Activated CD8-positive, alpha-beta T cell treated with anti-CD3 and anti-CD28 coated beads for 36 hours (primary cell): ENCODE results near the gene DNTT. TPM values are rescaled to one million over a fixed set of nuclear protein-coding genes. Genes with fewer than 3 reads are reported as not detected.

Source experiments
- ATAC-seq: fragments of 200-7000 bp; cut with Tn5 transposase; one replicate; pipeline ENCODE4 v1.10.0; 2021; ENCODE audit warnings: mild to moderate bottlenecking, moderate library complexity
- CTCF ChIA-PET: fragments of 350-600 bp; sonication (Branson Sonifier 250); formaldehyde crosslinking; loops from one replicate; lab custom pipeline; 2021; ENCODE audit warnings: antibody characterized with exemption; lab: Charles Lee
- POLR2A ChIA-PET: fragments of 350-600 bp; sonication (Branson Sonifier 250); formaldehyde crosslinking; loops from one replicate; lab custom pipeline; 2021; ENCODE audit warnings: antibody characterized with exemption; lab: Charles Lee
- DNase-seq: peaks from one replicate; pipeline ENCODE4 v3.0.0-alpha.2; 2020
- H3K27ac Mint-ChIP-seq: one replicate; pipeline ENCODE4 v1.8.0; 2021; ENCODE audit warnings: mild to moderate bottlenecking, mixed read lengths
- H3K27me3 Mint-ChIP-seq: one replicate; pipeline ENCODE4 v1.8.0; 2021; ENCODE audit warnings: mixed read lengths
- H3K36me3 Mint-ChIP-seq: one replicate; pipeline ENCODE4 v1.8.0; 2021; ENCODE audit warnings: low read depth, mixed read lengths
- H3K4me1 Mint-ChIP-seq: one replicate; pipeline ENCODE4 v1.8.0; 2021; ENCODE audit warnings: low read depth, mixed read lengths
- H3K4me3 Mint-ChIP-seq: one replicate; pipeline ENCODE4 v1.8.0; 2021; ENCODE audit warnings: mild to moderate bottlenecking, moderate library complexity, mixed read lengths
- H3K9me3 Mint-ChIP-seq: one replicate; pipeline ENCODE4 v1.8.0; 2021; ENCODE audit warnings: mixed read lengths
- CTCF ChIP-seq: fragments of 200-600 bp; IDR thresholded peaks from one replicate; pipeline ENCODE4 v1.8.0; 2022; ENCODE audit warnings: antibody characterized with exemption, mild to moderate bottlenecking
- intact Hi-C: fragments of 100-400 bp; cut with micrococcal nuclease; formaldehyde crosslinking; loops from one replicate; pipeline ENCODE4 v1.10.0; 2022
- total RNA-seq, 2 experiments: library from RNA; stranded (reverse); gene quantifications; one replicate each; pipeline ENCODE4 v1.2.3, GENCODE V29; 2021

Gene DNTT
- not detected for total RNA-seq

DNA sequence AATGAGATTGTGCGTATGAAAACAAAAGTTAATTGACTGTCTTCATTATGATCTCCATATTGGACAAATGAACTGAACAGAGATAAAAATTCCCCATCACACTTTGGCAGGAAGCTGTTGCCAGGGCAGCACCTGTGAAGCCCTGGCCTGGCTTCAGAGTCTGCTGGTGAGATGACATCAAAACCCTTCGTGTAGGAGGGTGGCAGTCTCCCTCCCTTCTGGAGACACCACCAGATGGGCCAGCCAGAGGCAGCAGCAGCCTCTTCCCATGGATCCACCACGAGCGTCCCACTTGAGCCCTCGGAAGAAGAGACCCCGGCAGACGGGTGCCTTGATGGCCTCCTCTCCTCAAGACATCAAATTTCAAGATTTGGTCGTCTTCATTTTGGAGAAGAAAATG lies at the start of gene DNTT:
Gene DNTT, plus strand, starts transcription at position 205 of the 400 bp plus-strand sequence. Its CDS starts 64 bp downstream, at position 269.
- peaks cover 6% of the 10 kb centered on the region for H3K27me3 Mint-ChIP-seq
- H3K9me3 Mint-ChIP-seq: no peaks in the 10 kb centered on the region

GRCh38 chr10:96254976-96255375 lies 49.3 kb upstream of the DNTT start:
- Mint-ChIP-seq H3K9me3 (no peaks in the 10 kb centered on the region), H3K27me3 (no peaks in the 10 kb centered on the region), H3K36me3 (no peaks in the 10 kb centered on the region), H3K4me3 (no peak overlapping the region), H3K4me1 (no peaks in the 10 kb centered on the region), H3K27ac (no peak overlapping the region)
- no peak for DNase-seq
- intact Hi-C loops: no loop called here
- no peak for ATAC-seq
- no peak for TF ChIP-seq CTCF
- POLR2A ChIA-PET: no interaction called here
- CTCF ChIA-PET: interaction anchor here (0.7 to 1.1 kb wide), 3 partner anchors 26 to 83 kb away, joined by 3 read pairs; no protein-coding TSS in a partner anchor

More for the DNA sequence above, at the start of gene DNTT:
- peaks cover 43% of the 10 kb centered on the region for H3K4me1 Mint-ChIP-seq
- no peak for TF ChIP-seq CTCF
- no peak within 1 kb of the TSS for H3K4me3 Mint-ChIP-seq
- H3K36me3 Mint-ChIP-seq: no peaks in the 10 kb centered on the region
- intact Hi-C loops: no loop called here
- ATAC-seq (no peak), DNase-seq (no peak)
- H3K27ac Mint-ChIP-seq: no peak within 1 kb of the TSS
- ChIA-PET CTCF (interaction anchor here (1.4 to 3.0 kb wide), 3 partner anchors 37 to 75 kb away, joined by 3 to 11 read pairs (median 4); no protein-coding TSS in a partner anchor), POLR2A (no interaction called here)

DNA sequence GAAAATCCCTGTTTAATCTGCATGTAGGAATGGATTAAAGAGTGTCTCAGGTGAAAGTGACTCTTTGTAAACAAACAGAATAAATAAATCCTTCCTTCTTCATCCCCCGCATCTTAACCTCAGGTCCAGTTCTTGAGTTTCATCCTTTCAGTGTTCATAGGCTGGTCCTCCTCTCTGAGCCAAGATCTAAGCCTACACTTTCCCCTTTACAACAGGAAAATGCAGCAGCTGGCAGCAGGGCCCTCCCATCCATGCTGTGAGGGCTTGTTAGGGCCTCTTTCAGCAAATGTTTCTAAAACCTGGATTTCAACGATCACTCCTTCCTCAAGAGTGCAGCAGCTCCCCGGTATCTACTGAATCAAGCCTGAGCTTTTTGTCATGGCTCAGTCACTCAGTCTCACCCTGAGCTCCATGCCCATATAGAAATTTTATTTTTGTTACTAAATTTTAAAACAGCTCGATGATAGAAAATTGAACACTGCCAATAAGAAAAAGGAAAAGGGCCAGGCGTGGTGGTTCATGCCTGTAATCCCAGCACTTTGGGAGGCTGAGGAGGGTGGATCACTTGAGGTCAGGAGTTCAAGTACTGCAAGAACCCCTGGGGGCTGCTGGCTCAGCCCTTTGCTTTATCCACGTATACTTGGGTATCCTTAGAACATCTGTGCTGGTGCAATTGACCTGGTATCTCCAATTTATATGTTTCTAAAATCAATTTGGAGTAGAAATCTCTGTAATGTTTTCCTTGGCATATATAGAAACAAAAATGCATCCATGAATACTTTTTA lies 48.5 kb upstream of the DNTT start:
- H3K4me1 Mint-ChIP-seq: no peaks in the 10 kb centered on the region
- no peak for TF ChIP-seq CTCF
- H3K27ac Mint-ChIP-seq: no peak overlapping the region
- no peak overlapping the region for H3K4me3 Mint-ChIP-seq
- ATAC-seq (no peak), DNase-seq (no peak)
- POLR2A ChIA-PET: no interaction called here
- H3K36me3 Mint-ChIP-seq: no peaks in the 10 kb centered on the region
- intact Hi-C loops: no loop called here
- peaks cover 2% of the 10 kb centered on the region for H3K27me3 Mint-ChIP-seq
- no peaks in the 10 kb centered on the region for H3K9me3 Mint-ChIP-seq
- CTCF ChIA-PET: interaction anchor here (0.7 to 1.1 kb wide), 3 partner anchors 27 to 82 kb away, joined by 3 read pairs; no protein-coding TSS in a partner anchor

GRCh38 chr10:96257944-96258343 lies 46.3 kb upstream of the DNTT start:
- Mint-ChIP-seq H3K9me3 (no peaks in the 10 kb centered on the region), H3K4me3 (no peak overlapping the region), H3K4me1 (no peaks in the 10 kb centered on the region), H3K27ac (no peak overlapping the region), H3K27me3 (peaks cover 2% of the 10 kb centered on the region), H3K36me3 (no peaks in the 10 kb centered on the region)
- DNase-seq: no peak
- CTCF ChIA-PET: no interaction called here
- ATAC-seq: no peak
- intact Hi-C loops: no loop called here
- POLR2A ChIA-PET: no interaction called here
- TF ChIP-seq CTCF: no peak

- intact Hi-C loops: no loop called here
These were observed 45.1 kb upstream of the DNTT start for GRCh38 chr10:96259150-96259549.

More at GRCh38 chr10:96259150-96259549, 45.1 kb upstream of the DNTT start:
- no peak overlapping the region for H3K27ac Mint-ChIP-seq
- H3K4me1 Mint-ChIP-seq: no peaks in the 10 kb centered on the region
- peaks cover 2% of the 10 kb centered on the region for H3K27me3 Mint-ChIP-seq
- H3K36me3 Mint-ChIP-seq: no peaks in the 10 kb centered on the region
- ChIA-PET POLR2A (no interaction called here), CTCF (no interaction called here)
- H3K9me3 Mint-ChIP-seq: no peaks in the 10 kb centered on the region
- ATAC-seq: no peak
- H3K4me3 Mint-ChIP-seq: no peak overlapping the region
- no peak for TF ChIP-seq CTCF
- DNase-seq: no peak
